ENCODE data around the gene LRRC10B.
"Not testable (repeated sequence)": the region's sequence is repeated elsewhere in the genome, so short reads cannot be mapped to it uniquely, and the experiment has no call there.

The LRRC10B gene

DNA sequence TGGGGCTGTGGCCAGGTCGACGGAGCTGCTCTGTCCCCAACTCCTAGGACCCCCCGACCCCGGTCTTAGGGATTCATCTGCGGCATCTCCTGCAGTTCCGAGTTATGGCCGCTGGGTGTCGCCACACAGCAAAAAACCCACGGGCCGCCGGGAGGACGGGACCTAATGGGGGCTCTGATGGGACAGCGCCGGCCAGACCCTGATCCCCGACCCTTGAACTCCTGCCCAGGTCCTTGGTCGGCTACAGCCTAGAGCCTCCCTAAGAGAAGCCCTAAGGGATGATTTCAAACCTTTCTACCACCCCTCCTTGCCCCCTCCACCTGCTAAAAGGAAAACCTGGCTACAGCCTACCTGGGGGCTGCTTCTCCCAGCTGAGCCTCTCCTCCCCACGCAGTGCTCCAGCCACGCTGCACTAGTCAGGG lies 30.8 kb upstream of the LRRC10B start:
- peak; percentile 76 for DNase-seq (ENCODE audit: low spot score)
- H3K79me1 ChIP-seq (ENCODE audit: low read depth, low read length), result peaks cover 2% of the 10 kb centered on the region
- H3K23ac ChIP-seq (ENCODE audit: low read depth, low read length, poor library complexity), result no peak overlapping the region
- peaks cover 0 to 13% of the 10 kb centered on the region in 2 donors for H3K36me3 ChIP-seq (replicated peaks in 1 of 2; ENCODE audit: control insufficient read depth in 2 of 2, insufficient read depth in 2 of 2, low read length in 2 of 2)
- H2AFZ ChIP-seq (ENCODE audit: low read length), result no peak overlapping the region
- H3K4ac ChIP-seq (ENCODE audit: low read length), result no peak overlapping the region
- no peak overlapping the region for H4K8ac ChIP-seq (ENCODE audit: low read depth, low read length)
- peaks cover 26 to 27% of the 10 kb centered on the region in 2 donors for H3K4me1 ChIP-seq (ENCODE audit: control insufficient read depth in 2 of 2, insufficient read depth in 1 of 2, low read depth in 1 of 2, low read length in 2 of 2)
- WGBS, 2 donors (ENCODE audit: extremely low coverage in 2 of 2, insufficient read length in 2 of 2, insufficient replicate concordance in 1 of 2), result no CpG with 5 or more reads among the region's 18 CpGs
- H2BK15ac ChIP-seq (ENCODE audit: low read length), result no peak overlapping the region
- no peak overlapping the region for H2BK5ac ChIP-seq (ENCODE audit: low read length)
- no peaks in the 10 kb centered on the region for H3K9me3 ChIP-seq (replicated peaks in 1 of 2; ENCODE audit: control insufficient read depth in 2 of 2, insufficient read depth in 1 of 2, low read depth in 1 of 2, low read length in 2 of 2)
- no peak overlapping the region for H3K27ac ChIP-seq (replicated peaks; ENCODE audit: low read length)
- H3K14ac ChIP-seq (ENCODE audit: low read length), result no peak overlapping the region
- peak overlapping the region; percentile 48 for H3K18ac ChIP-seq (ENCODE audit: low read length)
- H2BK12ac ChIP-seq (ENCODE audit: low read length), result peak overlapping the region; percentile 44
- H3K4me3 ChIP-seq (ENCODE audit: low read length in 2 of 2), result no peak overlapping the region
- H3K9ac ChIP-seq (ENCODE audit: low read depth, low read length, poor library complexity), result no peak overlapping the region
- H2AK5ac ChIP-seq (ENCODE audit: low read depth, low read length), result peak overlapping the region; percentile 57
- no peak overlapping the region for H2BK120ac ChIP-seq (ENCODE audit: low read depth, low read length)
- peaks cover 0 to 2% (median 0%) of the 10 kb centered on the region in 3 experiments for H3K27me3 ChIP-seq (ENCODE audit: control insufficient read depth in 3 of 3, insufficient read depth in 3 of 3, low read depth in 1 of 3, low read length in 3 of 3)
- H3K4me2 ChIP-seq (ENCODE audit: insufficient read depth, low read length, poor library complexity, severe bottlenecking), result no peak overlapping the region
- no peak overlapping the region for H4K91ac ChIP-seq (ENCODE audit: low read depth, low read length, poor library complexity)

DNA sequence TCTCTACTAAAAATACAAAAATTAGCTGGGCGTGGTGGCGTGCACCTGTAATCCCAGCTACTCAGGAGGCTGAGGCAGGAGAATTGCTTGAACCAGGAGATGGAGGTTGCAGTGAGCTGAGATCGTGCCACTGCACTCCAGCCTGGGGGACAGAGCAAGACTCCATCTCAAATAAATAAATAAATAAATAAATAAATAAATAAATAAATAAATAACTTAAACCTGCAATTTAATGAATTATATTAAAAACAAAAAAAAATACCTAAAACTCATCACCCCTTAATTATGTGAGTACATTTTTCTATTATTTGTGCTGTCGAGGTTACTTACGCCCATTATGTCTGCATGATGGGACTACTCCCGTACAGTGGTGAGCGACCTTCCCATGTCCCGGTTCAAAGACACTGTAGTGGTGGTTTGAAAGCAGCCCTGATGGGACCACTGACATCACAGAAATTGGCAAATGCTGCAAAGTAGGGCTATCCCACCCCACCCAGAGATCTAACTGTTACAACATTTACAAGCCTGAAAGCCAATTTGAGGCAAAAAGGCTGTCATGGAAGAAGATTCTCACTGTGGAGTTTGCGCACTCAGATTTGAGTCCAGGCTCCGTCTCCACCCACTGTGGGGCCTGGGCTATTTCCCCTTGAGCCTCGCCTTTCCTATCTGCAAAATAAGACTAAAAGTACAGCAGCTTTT lies 29.0 kb upstream of the LRRC10B start:
- H3K4me3 ChIP-seq (ENCODE audit: low read length in 2 of 2); H3K14ac ChIP-seq (ENCODE audit: low read length); H4K8ac ChIP-seq (ENCODE audit: low read depth, low read length); H3K18ac ChIP-seq (ENCODE audit: low read length); H2BK120ac ChIP-seq (ENCODE audit: low read depth, low read length); H2BK12ac ChIP-seq (ENCODE audit: low read length); H3K79me1 ChIP-seq (ENCODE audit: low read depth, low read length); H3K23ac ChIP-seq (ENCODE audit: low read depth, low read length, poor library complexity); H3K4me2 ChIP-seq (ENCODE audit: insufficient read depth, low read length, poor library complexity, severe bottlenecking); H2BK15ac ChIP-seq (ENCODE audit: low read length); H3K4ac ChIP-seq (ENCODE audit: low read length); H3K27ac ChIP-seq (replicated peaks; ENCODE audit: low read length); H2AFZ ChIP-seq (ENCODE audit: low read length); H3K27me3 ChIP-seq (ENCODE audit: control insufficient read depth in 3 of 3, insufficient read depth in 3 of 3, low read depth in 1 of 3, low read length in 3 of 3); H3K36me3 ChIP-seq (replicated peaks in 1 of 2; ENCODE audit: control insufficient read depth in 2 of 2, insufficient read depth in 2 of 2, low read length in 2 of 2); H4K91ac ChIP-seq (ENCODE audit: low read depth, low read length, poor library complexity); DNase-seq (ENCODE audit: low spot score); H2BK5ac ChIP-seq (ENCODE audit: low read length); H3K9me3 ChIP-seq (replicated peaks in 1 of 2; ENCODE audit: control insufficient read depth in 2 of 2, insufficient read depth in 1 of 2, low read depth in 1 of 2, low read length in 2 of 2); H3K9ac ChIP-seq (ENCODE audit: low read depth, low read length, poor library complexity): not testable (repeated sequence)
- Histone ChIP-seq H2AK5ac (ENCODE audit: low read depth, low read length) (peak overlapping the region; percentile 7), H3K4me1 (ENCODE audit: control insufficient read depth in 2 of 2, insufficient read depth in 1 of 2, low read depth in 1 of 2, low read length in 2 of 2) (peaks cover 26 to 32% of the 10 kb centered on the region in 2 donors)
- no CpG with 5 or more reads among the region's 11 CpGs for WGBS, 2 donors (ENCODE audit: extremely low coverage in 2 of 2, insufficient read length in 2 of 2, insufficient replicate concordance in 1 of 2)

DNA sequence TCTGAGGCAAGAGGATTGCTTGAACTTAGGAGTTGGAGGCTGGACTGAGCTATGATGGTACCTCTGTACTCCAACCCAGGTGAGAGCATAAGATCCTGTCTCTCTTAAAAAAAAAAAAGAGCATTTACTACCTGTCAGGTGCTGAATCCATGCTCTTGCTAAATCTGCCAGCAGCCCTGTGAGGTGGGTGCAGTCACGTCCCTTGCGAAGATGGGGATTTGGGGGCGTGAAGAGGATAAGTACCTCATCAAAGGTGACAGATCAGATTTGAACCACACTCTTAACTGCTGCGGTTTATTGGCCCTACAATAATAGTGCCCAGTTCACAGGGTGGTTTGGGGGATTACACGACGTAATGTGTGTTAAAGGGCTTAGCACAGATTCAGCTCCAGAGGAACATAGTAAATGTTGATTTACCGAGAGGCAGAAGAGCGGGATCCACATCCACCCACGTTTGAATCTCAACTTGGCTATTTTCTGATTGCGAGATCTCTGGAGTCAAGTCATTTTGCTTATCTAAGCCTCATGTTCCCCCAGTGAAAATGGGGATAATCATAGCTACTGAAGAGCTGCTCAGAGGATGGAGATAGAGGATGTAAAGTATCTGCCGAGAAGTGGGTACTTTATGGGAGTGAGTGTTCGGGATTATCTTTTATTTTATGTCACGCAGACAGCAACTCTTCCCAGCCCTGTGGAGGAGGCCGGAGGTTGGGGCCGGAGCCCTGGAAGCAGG lies 28.1 kb upstream of the LRRC10B start:
- H2AK5ac ChIP-seq (ENCODE audit: low read depth, low read length), result no peak overlapping the region
- H3K18ac ChIP-seq (ENCODE audit: low read length), result no peak overlapping the region
- no peak overlapping the region for H3K4ac ChIP-seq (ENCODE audit: low read length)
- no peak overlapping the region for H2BK15ac ChIP-seq (ENCODE audit: low read length)
- H2BK12ac ChIP-seq (ENCODE audit: low read length), result no peak overlapping the region
- peaks cover 26 to 32% of the 10 kb centered on the region in 2 donors for H3K4me1 ChIP-seq (ENCODE audit: control insufficient read depth in 2 of 2, insufficient read depth in 1 of 2, low read depth in 1 of 2, low read length in 2 of 2)
- H2BK5ac ChIP-seq (ENCODE audit: low read length), result no peak overlapping the region
- H3K36me3 ChIP-seq (replicated peaks in 1 of 2; ENCODE audit: control insufficient read depth in 2 of 2, insufficient read depth in 2 of 2, low read length in 2 of 2), result no peaks in the 10 kb centered on the region
- no peak overlapping the region for H2BK120ac ChIP-seq (ENCODE audit: low read depth, low read length)
- no peak overlapping the region for H3K27ac ChIP-seq (replicated peaks; ENCODE audit: low read length)
- peaks cover 2% of the 10 kb centered on the region for H3K79me1 ChIP-seq (ENCODE audit: low read depth, low read length)
- WGBS, 2 donors (ENCODE audit: extremely low coverage in 2 of 2, insufficient read length in 2 of 2, insufficient replicate concordance in 1 of 2), result no CpG with 5 or more reads among the region's 15 CpGs
- no peak overlapping the region for H4K8ac ChIP-seq (ENCODE audit: low read depth, low read length)
- no peak overlapping the region for H3K4me3 ChIP-seq (ENCODE audit: low read length in 2 of 2)
- H4K91ac ChIP-seq (ENCODE audit: low read depth, low read length, poor library complexity), result no peak overlapping the region
- H3K27me3 ChIP-seq (ENCODE audit: control insufficient read depth in 3 of 3, insufficient read depth in 3 of 3, low read depth in 1 of 3, low read length in 3 of 3), result peaks cover 0 to 2% (median 0%) of the 10 kb centered on the region in 3 experiments
- no peak overlapping the region for H3K4me2 ChIP-seq (ENCODE audit: insufficient read depth, low read length, poor library complexity, severe bottlenecking)
- no peak overlapping the region for H3K14ac ChIP-seq (ENCODE audit: low read length)
- no peak for DNase-seq (ENCODE audit: low spot score)
- no peak overlapping the region for H3K9ac ChIP-seq (ENCODE audit: low read depth, low read length, poor library complexity)
- no peaks in the 10 kb centered on the region for H3K9me3 ChIP-seq (replicated peaks in 1 of 2; ENCODE audit: control insufficient read depth in 2 of 2, insufficient read depth in 1 of 2, low read depth in 1 of 2, low read length in 2 of 2)
- no peak overlapping the region for H2AFZ ChIP-seq (ENCODE audit: low read length)
- no peak overlapping the region for H3K23ac ChIP-seq (ENCODE audit: low read depth, low read length, poor library complexity)

DNA sequence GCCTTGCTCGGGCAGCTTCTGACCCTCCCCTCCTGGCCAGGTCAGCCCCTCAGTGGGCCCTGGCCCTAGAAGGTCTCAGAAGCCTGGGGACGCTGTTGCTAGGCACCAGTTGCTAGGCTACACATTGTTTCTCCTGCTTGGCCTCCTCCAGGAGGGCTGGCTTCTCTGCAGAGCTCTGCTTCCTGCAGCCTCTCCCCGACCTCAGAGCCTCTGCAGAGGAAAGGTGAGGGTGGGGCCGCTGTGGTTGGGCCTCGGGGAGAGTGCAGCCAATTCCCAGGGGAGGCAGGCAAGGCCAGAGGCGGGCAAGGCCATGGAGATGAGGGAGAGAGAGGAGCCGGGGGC lies 27.6 kb upstream of the LRRC10B start:
- no peak overlapping the region for H4K8ac ChIP-seq (ENCODE audit: low read depth, low read length)
- H2BK120ac ChIP-seq (ENCODE audit: low read depth, low read length), result no peak overlapping the region
- peaks cover 0 to 2% (median 0%) of the 10 kb centered on the region in 3 experiments for H3K27me3 ChIP-seq (ENCODE audit: control insufficient read depth in 3 of 3, insufficient read depth in 3 of 3, low read depth in 1 of 3, low read length in 3 of 3)
- H3K18ac ChIP-seq (ENCODE audit: low read length), result no peak overlapping the region
- no peaks in the 10 kb centered on the region for H3K36me3 ChIP-seq (replicated peaks in 1 of 2; ENCODE audit: control insufficient read depth in 2 of 2, insufficient read depth in 2 of 2, low read length in 2 of 2)
- peak; percentile 93 for DNase-seq (ENCODE audit: low spot score)
- H4K91ac ChIP-seq (ENCODE audit: low read depth, low read length, poor library complexity), result no peak overlapping the region
- H2AFZ ChIP-seq (ENCODE audit: low read length), result no peak overlapping the region
- no peak overlapping the region for H3K27ac ChIP-seq (replicated peaks; ENCODE audit: low read length)
- no peak overlapping the region for H3K4ac ChIP-seq (ENCODE audit: low read length)
- no peak overlapping the region for H3K4me3 ChIP-seq (ENCODE audit: low read length in 2 of 2)
- WGBS, 2 donors (ENCODE audit: extremely low coverage in 2 of 2, insufficient read length in 2 of 2, insufficient replicate concordance in 1 of 2), result no CpG with 5 or more reads among the region's 7 CpGs
- no peak overlapping the region for H2AK5ac ChIP-seq (ENCODE audit: low read depth, low read length)
- peaks cover 2% of the 10 kb centered on the region for H3K79me1 ChIP-seq (ENCODE audit: low read depth, low read length)
- H2BK15ac ChIP-seq (ENCODE audit: low read length), result no peak overlapping the region
- no peaks in the 10 kb centered on the region for H3K9me3 ChIP-seq (replicated peaks in 1 of 2; ENCODE audit: control insufficient read depth in 2 of 2, insufficient read depth in 1 of 2, low read depth in 1 of 2, low read length in 2 of 2)
- no peak overlapping the region for H3K14ac ChIP-seq (ENCODE audit: low read length)
- peak overlapping the region; percentile 30 for H3K4me2 ChIP-seq (ENCODE audit: insufficient read depth, low read length, poor library complexity, severe bottlenecking)
- no peak overlapping the region for H3K23ac ChIP-seq (ENCODE audit: low read depth, low read length, poor library complexity)
- H2BK12ac ChIP-seq (ENCODE audit: low read length), result no peak overlapping the region
- peaks cover 26 to 32% of the 10 kb centered on the region in 2 donors for H3K4me1 ChIP-seq (ENCODE audit: control insufficient read depth in 2 of 2, insufficient read depth in 1 of 2, low read depth in 1 of 2, low read length in 2 of 2)
- H3K9ac ChIP-seq (ENCODE audit: low read depth, low read length, poor library complexity), result no peak overlapping the region
- no peak overlapping the region for H2BK5ac ChIP-seq (ENCODE audit: low read length)

Data from neuronal stem cell (in vitro differentiated cells).